ENCODE data around the gene HCAR2.
"Not testable (repeated sequence)": the region's sequence is repeated elsewhere in the genome, so short reads cannot be mapped to it uniquely, and the experiment has no call there.

GRCh38 chr12:122680989-122681388 lies 22.2 kb downstream of the HCAR2 start:
- not testable (repeated sequence) for TF ChIP-seq CTCF, POLR2A (IDR thresholded peaks at IDR 0.05)

All from testis (tissue), 2 donors.